HepG2 (cell line): Measurements from ENCODE around the gene AGAP1. TPM values are rescaled to one million over a fixed set of nuclear protein-coding genes. Genes with fewer than 3 reads are reported as not detected.

Source experiments
- FOXO1 ChIP-seq: sonication (generic); formaldehyde crosslinking; IDR thresholded peaks from 2 replicates; pipeline ENCODE4 v1.4.0; 2020; ENCODE audit warnings: missing genetic modification reagents
- IRX3 ChIP-seq: sonication (generic); formaldehyde crosslinking; IDR thresholded peaks from 2 replicates; pipeline ENCODE4 v1.8.1; 2023; ENCODE audit warnings: mild to moderate bottlenecking, low read depth, missing genetic modification reagents, borderline replicate concordance
- PHF21A ChIP-seq: sonication (generic); formaldehyde crosslinking; IDR thresholded peaks from 2 replicates; pipeline ENCODE4 v1.5.0; 2020; ENCODE audit warnings: mild to moderate bottlenecking, missing genetic modification reagents
- PPARG ChIP-seq: conservative IDR thresholded peaks from 2 replicates; pipeline ENCODE4 v1.6.1; 2016; ENCODE audit warnings: missing biosample characterization, missing genetic modification reagents
- RAD21 ChIP-seq: fragments of 450-650 bp; formaldehyde crosslinking; IDR thresholded peaks from 2 replicates; pipeline ENCODE4 v1.5.0; 2020; ENCODE audit warnings: mild to moderate bottlenecking
- SOX5 ChIP-seq: IDR thresholded peaks from 2 replicates; pipeline ENCODE4 v1.6.1; 2016; ENCODE audit warnings: borderline replicate concordance
- ZNF260 ChIP-seq: sonication (generic); formaldehyde crosslinking; IDR thresholded peaks from 2 replicates; pipeline ENCODE4 v1.4.0; 2020; ENCODE audit warnings: missing genetic modification reagents, low read depth, mild to moderate bottlenecking, borderline replicate concordance
- ZNF263 ChIP-seq: sonication (generic); formaldehyde crosslinking; IDR thresholded peaks from 2 replicates; pipeline ENCODE4 v1.4.0; 2020; ENCODE audit warnings: missing genetic modification reagents
- ZNF317 ChIP-seq: sonication (generic); formaldehyde crosslinking; IDR thresholded peaks from 2 replicates; pipeline ENCODE4 v1.5.0; 2020; ENCODE audit warnings: mild to moderate bottlenecking, missing genetic modification reagents
- ZNF33A ChIP-seq: sonication (generic); formaldehyde crosslinking; IDR thresholded peaks from 2 replicates; pipeline ENCODE4 v1.5.1; 2020; ENCODE audit warnings: missing genetic modification reagents, mild to moderate bottlenecking, moderate library complexity, borderline replicate concordance
- ZNF441 ChIP-seq: sonication (generic); formaldehyde crosslinking; IDR thresholded peaks from 2 replicates; pipeline ENCODE4 v1.7.0; 2021; ENCODE audit warnings: missing genetic modification reagents, borderline replicate concordance
- ZNF451 ChIP-seq: sonication (generic); formaldehyde crosslinking; IDR thresholded peaks from 2 replicates; pipeline ENCODE4 v1.5.0; 2020; ENCODE audit warnings: mild to moderate bottlenecking, missing genetic modification reagents
- ZNF652 ChIP-seq: IDR thresholded peaks from 2 replicates; pipeline ENCODE4 v1.6.1; 2016; ENCODE audit warnings: low read depth, borderline replicate concordance
- polyA plus RNA-seq, 8 experiments: library from polyadenylated mRNA; depleted of rRNA in 3 of 8; stranded (reverse) in 7 of 8; unstranded in 1 of 8; fragments of >200 nt; fragmentation: Illumina TruSeq in 4 of 8; extraction: Trizol in 4 of 8; gene quantifications; 2 replicates each; pipeline versions ENCODE4 v1.2.1 to v1.2.3, GENCODE V29; 2011 to 2016; ENCODE audit warnings: low read depth in 4 of 8, missing spikeins in 1 of 8, mixed read lengths in 1 of 8; ENCODE audit not compliant: insufficient read depth in 1 of 8
- total RNA-seq, 5 experiments: library from RNA; depleted of rRNA; stranded (reverse); fragments of >200 nt; fragmentation: Illumina TruSeq; extraction: Trizol; gene quantifications; 2 replicates each; pipeline ENCODE4 v1.2.3, GENCODE V29; 2016; ENCODE audit warnings: low read depth in 1 of 5
- TF ChIP-seq, protein P1 (sequence below): sonication (generic); formaldehyde crosslinking; IDR thresholded peaks from 2 replicates; pipeline ENCODE4 v1.5.0; 2020; ENCODE audit warnings: mild to moderate bottlenecking, missing genetic modification reagents
- TF ChIP-seq, protein P2 (sequence below): sonication (generic); formaldehyde crosslinking; conservative IDR thresholded peaks from 2 replicates; pipeline ENCODE4 v1.4.0; 2020; ENCODE audit warnings: missing genetic modification reagents
- TF ChIP-seq, protein P3 (sequence below): sonication (generic); formaldehyde crosslinking; IDR thresholded peaks from 2 replicates; pipeline ENCODE4 v1.8.0; 2022; ENCODE audit warnings: mild to moderate bottlenecking, missing genetic modification reagents, moderate library complexity
- TF ChIP-seq, protein P4 (sequence below): sonication (generic); formaldehyde crosslinking; IDR thresholded peaks from 2 replicates; pipeline ENCODE4 v1.5.1; 2020; ENCODE audit warnings: mild to moderate bottlenecking, missing genetic modification reagents, moderate library complexity
- TF ChIP-seq, protein P5 (sequence below): sonication (generic); formaldehyde crosslinking; IDR thresholded peaks from 2 replicates; pipeline ENCODE4 v1.4.0; 2020; ENCODE audit warnings: missing genetic modification reagents

AGAP1 gene
- total and polyA plus RNA-seq, 2 of the 13 experiments (the other 11 are each of a cell fraction or from before 2014, with no cell fraction given): 21.2 to 32.7 TPM

DNA sequence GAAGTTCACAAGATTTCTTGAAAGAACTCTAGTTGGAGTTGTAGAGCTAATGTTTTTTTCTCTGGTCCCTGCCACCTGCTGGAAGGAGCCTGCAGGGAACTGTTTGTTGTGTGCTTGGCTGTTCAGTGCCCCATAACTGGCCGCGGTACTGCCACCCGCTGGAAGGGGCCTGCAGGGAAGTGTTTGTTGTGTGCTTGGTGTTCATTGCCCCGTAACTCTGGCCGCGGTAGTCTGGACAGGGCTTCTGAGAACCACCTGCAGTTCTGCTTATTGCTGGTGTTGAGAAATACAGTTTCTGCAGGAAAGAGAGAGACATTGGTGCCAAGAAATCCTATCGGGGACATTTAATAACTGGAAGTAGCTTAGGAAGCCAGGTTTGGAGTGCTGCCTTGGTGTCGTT is 58.1 kb downstream of the AGAP1 start (continued):
- TF ChIP-seq PPARG (CRISPR knock-in tag) (no peak), PHF21A (CRISPR knock-in tag) (0 out of 2 replicates have a peak, but pooled peaks have one; percentile 38), FOXO1 (CRISPR knock-in tag) (0 out of 2 replicates have a peak, but pooled peaks have one; percentile 41), ZNF33A (no peak), ZNF260 (no peak), ZNF441 (CRISPR knock-in tag) (0 out of 2 replicates have a peak, but pooled peaks have one; percentile 38), ZNF451 (CRISPR knock-in tag) (no peak), ZNF263 (CRISPR knock-in tag) (0 out of 2 replicates have a peak, but pooled peaks have one; percentile 7), SOX5 (CRISPR knock-in tag) (0 out of 2 replicates have a peak, but pooled peaks have one; percentile 27), IRX3 (CRISPR knock-in tag) (no peak), RAD21 (peak; percentile 96), ZNF652 (CRISPR knock-in tag) (no peak), ZNF317 (CRISPR knock-in tag) (no peak)
- TF ChIP-seq, protein P1, sequence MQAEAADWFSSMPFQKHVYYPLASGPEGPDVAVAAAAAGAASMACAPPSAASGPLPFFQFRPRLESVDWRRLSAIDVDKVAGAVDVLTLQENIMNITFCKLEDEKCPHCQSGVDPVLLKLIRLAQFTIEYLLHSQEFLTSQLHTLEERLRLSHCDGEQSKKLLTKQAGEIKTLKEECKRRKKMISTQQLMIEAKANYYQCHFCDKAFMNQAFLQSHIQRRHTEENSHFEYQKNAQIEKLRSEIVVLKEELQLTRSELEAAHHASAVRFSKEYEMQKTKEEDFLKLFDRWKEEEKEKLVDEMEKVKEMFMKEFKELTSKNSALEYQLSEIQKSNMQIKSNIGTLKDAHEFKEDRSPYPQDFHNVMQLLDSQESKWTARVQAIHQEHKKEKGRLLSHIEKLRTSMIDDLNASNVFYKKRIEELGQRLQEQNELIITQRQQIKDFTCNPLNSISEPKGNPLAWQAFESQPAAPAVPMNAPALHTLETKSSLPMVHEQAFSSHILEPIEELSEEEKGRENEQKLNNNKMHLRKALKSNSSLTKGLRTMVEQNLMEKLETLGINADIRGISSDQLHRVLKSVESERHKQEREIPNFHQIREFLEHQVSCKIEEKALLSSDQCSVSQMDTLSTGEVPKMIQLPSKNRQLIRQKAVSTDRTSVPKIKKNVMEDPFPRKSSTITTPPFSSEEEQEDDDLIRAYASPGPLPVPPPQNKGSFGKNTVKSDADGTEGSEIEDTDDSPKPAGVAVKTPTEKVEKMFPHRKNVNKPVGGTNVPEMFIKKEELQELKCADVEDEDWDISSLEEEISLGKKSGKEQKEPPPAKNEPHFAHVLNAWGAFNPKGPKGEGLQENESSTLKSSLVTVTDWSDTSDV (CRISPR knock-in tag): no peak
- TF ChIP-seq, protein P2, sequence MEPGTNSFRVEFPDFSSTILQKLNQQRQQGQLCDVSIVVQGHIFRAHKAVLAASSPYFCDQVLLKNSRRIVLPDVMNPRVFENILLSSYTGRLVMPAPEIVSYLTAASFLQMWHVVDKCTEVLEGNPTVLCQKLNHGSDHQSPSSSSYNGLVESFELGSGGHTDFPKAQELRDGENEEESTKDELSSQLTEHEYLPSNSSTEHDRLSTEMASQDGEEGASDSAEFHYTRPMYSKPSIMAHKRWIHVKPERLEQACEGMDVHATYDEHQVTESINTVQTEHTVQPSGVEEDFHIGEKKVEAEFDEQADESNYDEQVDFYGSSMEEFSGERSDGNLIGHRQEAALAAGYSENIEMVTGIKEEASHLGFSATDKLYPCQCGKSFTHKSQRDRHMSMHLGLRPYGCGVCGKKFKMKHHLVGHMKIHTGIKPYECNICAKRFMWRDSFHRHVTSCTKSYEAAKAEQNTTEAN: 0 out of 2 replicates have a peak, but pooled peaks have one; percentile 39
- TF ChIP-seq, protein P3, sequence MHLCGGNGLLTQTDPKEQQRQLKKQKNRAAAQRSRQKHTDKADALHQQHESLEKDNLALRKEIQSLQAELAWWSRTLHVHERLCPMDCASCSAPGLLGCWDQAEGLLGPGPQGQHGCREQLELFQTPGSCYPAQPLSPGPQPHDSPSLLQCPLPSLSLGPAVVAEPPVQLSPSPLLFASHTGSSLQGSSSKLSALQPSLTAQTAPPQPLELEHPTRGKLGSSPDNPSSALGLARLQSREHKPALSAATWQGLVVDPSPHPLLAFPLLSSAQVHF (CRISPR knock-in tag): no peak
- TF ChIP-seq, protein P4, sequence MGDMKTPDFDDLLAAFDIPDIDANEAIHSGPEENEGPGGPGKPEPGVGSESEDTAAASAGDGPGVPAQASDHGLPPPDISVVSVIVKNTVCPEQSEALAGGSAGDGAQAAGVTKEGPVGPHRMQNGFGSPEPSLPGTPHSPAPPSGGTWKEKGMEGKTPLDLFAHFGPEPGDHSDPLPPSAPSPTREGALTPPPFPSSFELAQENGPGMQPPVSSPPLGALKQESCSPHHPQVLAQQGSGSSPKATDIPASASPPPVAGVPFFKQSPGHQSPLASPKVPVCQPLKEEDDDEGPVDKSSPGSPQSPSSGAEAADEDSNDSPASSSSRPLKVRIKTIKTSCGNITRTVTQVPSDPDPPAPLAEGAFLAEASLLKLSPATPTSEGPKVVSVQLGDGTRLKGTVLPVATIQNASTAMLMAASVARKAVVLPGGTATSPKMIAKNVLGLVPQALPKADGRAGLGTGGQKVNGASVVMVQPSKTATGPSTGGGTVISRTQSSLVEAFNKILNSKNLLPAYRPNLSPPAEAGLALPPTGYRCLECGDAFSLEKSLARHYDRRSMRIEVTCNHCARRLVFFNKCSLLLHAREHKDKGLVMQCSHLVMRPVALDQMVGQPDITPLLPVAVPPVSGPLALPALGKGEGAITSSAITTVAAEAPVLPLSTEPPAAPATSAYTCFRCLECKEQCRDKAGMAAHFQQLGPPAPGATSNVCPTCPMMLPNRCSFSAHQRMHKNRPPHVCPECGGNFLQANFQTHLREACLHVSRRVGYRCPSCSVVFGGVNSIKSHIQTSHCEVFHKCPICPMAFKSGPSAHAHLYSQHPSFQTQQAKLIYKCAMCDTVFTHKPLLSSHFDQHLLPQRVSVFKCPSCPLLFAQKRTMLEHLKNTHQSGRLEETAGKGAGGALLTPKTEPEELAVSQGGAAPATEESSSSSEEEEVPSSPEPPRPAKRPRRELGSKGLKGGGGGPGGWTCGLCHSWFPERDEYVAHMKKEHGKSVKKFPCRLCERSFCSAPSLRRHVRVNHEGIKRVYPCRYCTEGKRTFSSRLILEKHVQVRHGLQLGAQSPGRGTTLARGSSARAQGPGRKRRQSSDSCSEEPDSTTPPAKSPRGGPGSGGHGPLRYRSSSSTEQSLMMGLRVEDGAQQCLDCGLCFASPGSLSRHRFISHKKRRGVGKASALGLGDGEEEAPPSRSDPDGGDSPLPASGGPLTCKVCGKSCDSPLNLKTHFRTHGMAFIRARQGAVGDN (CRISPR knock-in tag): peak; percentile 63
- TF ChIP-seq, protein P5, sequence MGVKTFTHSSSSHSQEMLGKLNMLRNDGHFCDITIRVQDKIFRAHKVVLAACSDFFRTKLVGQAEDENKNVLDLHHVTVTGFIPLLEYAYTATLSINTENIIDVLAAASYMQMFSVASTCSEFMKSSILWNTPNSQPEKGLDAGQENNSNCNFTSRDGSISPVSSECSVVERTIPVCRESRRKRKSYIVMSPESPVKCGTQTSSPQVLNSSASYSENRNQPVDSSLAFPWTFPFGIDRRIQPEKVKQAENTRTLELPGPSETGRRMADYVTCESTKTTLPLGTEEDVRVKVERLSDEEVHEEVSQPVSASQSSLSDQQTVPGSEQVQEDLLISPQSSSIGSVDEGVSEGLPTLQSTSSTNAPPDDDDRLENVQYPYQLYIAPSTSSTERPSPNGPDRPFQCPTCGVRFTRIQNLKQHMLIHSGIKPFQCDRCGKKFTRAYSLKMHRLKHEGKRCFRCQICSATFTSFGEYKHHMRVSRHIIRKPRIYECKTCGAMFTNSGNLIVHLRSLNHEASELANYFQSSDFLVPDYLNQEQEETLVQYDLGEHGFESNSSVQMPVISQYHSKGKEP (CRISPR knock-in tag): peak; percentile 61; the same call in 1 of the 2 replicates
